HepG2 (cell line): Measurements from ENCODE around the gene MXRA7. TPM values are rescaled to one million over a fixed set of nuclear protein-coding genes. Genes with fewer than 3 reads are reported as not detected.
A peak's percentile ranks its signal among the peaks of the same experiment; 100 is the strongest.

Experiments
- AGO1 ChIP-seq: fragments of 200-400 bp; formaldehyde crosslinking; IDR thresholded peaks from 2 replicates; pipeline ENCODE4 v1.6.1; 2017; ENCODE audit warnings: mild to moderate bottlenecking, low read depth, low read length, moderate library complexity; ENCODE audit not compliant: poor library complexity, severe bottlenecking
- CHD2 ChIP-seq: IDR thresholded peaks from 2 replicates; pipeline ENCODE4 v1.6.1; 2011; ENCODE audit warnings: low read depth, low read length, improper control_type of control experiment
- HOXA3 ChIP-seq: sonication (generic); formaldehyde crosslinking; IDR thresholded peaks from 2 replicates; pipeline ENCODE4 v1.5.0; 2020; ENCODE audit warnings: missing genetic modification reagents
- POLR2G ChIP-seq: fragments of 200-400 bp; formaldehyde crosslinking; IDR thresholded peaks from 2 replicates; pipeline ENCODE4 v1.6.1; 2018; ENCODE audit warnings: mild to moderate bottlenecking, low read depth, low read length, moderate library complexity
- SMAD1 ChIP-seq: sonication (generic); formaldehyde crosslinking; IDR thresholded peaks from 2 replicates; pipeline ENCODE4 v1.4.0; 2020; ENCODE audit warnings: missing genetic modification reagents, low read depth, mild to moderate bottlenecking, borderline replicate concordance
- ZNF235 ChIP-seq: sonication (generic); formaldehyde crosslinking; IDR thresholded peaks from 2 replicates; pipeline ENCODE4 v1.8.1; 2023; ENCODE audit warnings: mild to moderate bottlenecking, missing genetic modification reagents, borderline replicate concordance
- ZNF431 ChIP-seq: sonication (generic); formaldehyde crosslinking; IDR thresholded peaks from 2 replicates; pipeline ENCODE4 v1.9.0; 2022; ENCODE audit warnings: missing genetic modification reagents, low read depth, mild to moderate bottlenecking, borderline replicate concordance
- polyA plus RNA-seq, 8 experiments: library from polyadenylated mRNA; depleted of rRNA in 3 of 8; stranded (reverse) in 7 of 8; unstranded in 1 of 8; fragments of >200 nt; fragmentation: Illumina TruSeq in 4 of 8; extraction: Trizol in 4 of 8; gene quantifications; 2 replicates each; pipeline versions ENCODE4 v1.2.1 to v1.2.3, GENCODE V29; 2011 to 2016; ENCODE audit warnings: low read depth in 4 of 8, missing spikeins in 1 of 8, mixed read lengths in 1 of 8; ENCODE audit not compliant: insufficient read depth in 1 of 8
- total RNA-seq, 5 experiments: library from RNA; depleted of rRNA; stranded (reverse); fragments of >200 nt; fragmentation: Illumina TruSeq; extraction: Trizol; gene quantifications; 2 replicates each; pipeline ENCODE4 v1.2.3, GENCODE V29; 2016; ENCODE audit warnings: low read depth in 1 of 5
- TF ChIP-seq, protein P1 (sequence below): sonication (generic); formaldehyde crosslinking; IDR thresholded peaks from 2 replicates; pipeline ENCODE4 v1.5.1; 2020; ENCODE audit warnings: mild to moderate bottlenecking, moderate library complexity, missing genetic modification reagents
- TF ChIP-seq, protein P2 (sequence below): sonication (generic); formaldehyde crosslinking; IDR thresholded peaks from 2 replicates; pipeline ENCODE4 v1.9.0; 2021; ENCODE audit warnings: missing genetic modification reagents, mild to moderate bottlenecking, borderline replicate concordance
- TF ChIP-seq, protein P3 (sequence below): sonication (generic); formaldehyde crosslinking; IDR thresholded peaks from 2 replicates; pipeline ENCODE4 v1.8.1; 2023; ENCODE audit warnings: mild to moderate bottlenecking, missing genetic modification reagents, borderline replicate concordance
- TF ChIP-seq, protein P4 (sequence below): sonication (generic); formaldehyde crosslinking; IDR thresholded peaks from 2 replicates; pipeline ENCODE4 v1.9.0; 2022; ENCODE audit warnings: low read depth, missing genetic modification reagents
- TF ChIP-seq, protein P5 (sequence below): sonication (generic); formaldehyde crosslinking; conservative IDR thresholded peaks from 2 replicates; pipeline ENCODE4 v1.4.0; 2020; ENCODE audit warnings: missing genetic modification reagents
- TF ChIP-seq, protein P6 (sequence below): sonication (generic); formaldehyde crosslinking; IDR thresholded peaks from 2 replicates; pipeline ENCODE4 v1.4.0; 2020; ENCODE audit warnings: low read depth, mild to moderate bottlenecking, missing genetic modification reagents
- TF ChIP-seq, protein P7 (sequence below): sonication (generic); formaldehyde crosslinking; IDR thresholded peaks from 2 replicates; pipeline ENCODE4 v1.4.0; 2020; ENCODE audit warnings: missing genetic modification reagents

Gene MXRA7
- total and polyA plus RNA-seq, 2 of the 13 experiments (the other 11 are each of a cell fraction or from before 2014, with no cell fraction given) = 44.8 to 112 TPM

DNA sequence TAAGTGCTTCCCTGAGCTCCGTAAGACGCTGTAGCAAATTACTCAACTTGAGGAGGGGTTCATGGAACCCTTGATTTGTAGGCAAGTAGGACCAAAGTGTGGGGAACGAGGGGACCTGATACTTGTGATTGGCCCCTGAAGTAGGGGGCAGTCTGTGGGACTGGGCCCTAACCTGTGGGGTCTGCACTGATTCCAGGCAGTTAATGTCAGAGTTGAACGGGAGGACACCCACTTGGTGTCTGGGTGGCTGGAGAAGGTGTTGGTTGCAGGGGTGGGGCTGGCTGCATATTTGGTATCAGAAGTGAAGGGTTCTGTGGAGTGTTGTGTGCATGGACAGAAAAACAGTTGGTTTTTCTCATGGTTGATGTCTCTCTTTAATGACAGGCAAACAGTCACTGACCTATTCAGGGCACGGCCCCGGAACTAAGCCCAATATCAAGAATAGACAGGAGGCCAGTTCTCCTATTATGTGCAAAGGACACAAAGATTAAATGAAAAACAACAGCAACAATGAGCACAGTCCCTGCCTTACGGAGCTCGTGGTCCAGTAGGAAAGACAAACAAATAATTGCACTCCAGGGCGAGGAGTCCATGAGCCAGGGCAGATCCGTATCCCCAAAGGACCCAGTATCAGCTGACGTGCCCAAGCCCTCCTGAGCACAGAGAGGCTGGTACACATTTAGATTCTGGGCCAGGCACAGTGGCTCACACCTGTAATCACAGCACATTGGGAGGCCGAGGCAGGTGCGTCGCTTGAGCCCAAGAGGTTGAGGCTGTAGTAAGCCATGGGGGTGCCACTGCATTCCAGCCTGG, 19.2 kb downstream of the MXRA7 start (continued):
- TF ChIP-seq, protein P1, sequence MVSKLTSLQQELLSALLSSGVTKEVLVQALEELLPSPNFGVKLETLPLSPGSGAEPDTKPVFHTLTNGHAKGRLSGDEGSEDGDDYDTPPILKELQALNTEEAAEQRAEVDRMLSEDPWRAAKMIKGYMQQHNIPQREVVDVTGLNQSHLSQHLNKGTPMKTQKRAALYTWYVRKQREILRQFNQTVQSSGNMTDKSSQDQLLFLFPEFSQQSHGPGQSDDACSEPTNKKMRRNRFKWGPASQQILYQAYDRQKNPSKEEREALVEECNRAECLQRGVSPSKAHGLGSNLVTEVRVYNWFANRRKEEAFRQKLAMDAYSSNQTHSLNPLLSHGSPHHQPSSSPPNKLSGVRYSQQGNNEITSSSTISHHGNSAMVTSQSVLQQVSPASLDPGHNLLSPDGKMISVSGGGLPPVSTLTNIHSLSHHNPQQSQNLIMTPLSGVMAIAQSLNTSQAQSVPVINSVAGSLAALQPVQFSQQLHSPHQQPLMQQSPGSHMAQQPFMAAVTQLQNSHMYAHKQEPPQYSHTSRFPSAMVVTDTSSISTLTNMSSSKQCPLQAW (CRISPR knock-in tag) = peak; percentile 83
- TF ChIP-seq, protein P2, sequence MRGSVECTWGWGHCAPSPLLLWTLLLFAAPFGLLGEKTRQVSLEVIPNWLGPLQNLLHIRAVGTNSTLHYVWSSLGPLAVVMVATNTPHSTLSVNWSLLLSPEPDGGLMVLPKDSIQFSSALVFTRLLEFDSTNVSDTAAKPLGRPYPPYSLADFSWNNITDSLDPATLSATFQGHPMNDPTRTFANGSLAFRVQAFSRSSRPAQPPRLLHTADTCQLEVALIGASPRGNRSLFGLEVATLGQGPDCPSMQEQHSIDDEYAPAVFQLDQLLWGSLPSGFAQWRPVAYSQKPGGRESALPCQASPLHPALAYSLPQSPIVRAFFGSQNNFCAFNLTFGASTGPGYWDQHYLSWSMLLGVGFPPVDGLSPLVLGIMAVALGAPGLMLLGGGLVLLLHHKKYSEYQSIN (CRISPR knock-in tag) = no peak
- TF ChIP-seq CHD2 (no peak), ZNF431 (CRISPR knock-in tag) (peak; percentile 74; the same call in 1 of the 2 replicates), AGO1 (no peak), SMAD1 (CRISPR knock-in tag) (no peak), POLR2G (no peak), ZNF235 (CRISPR knock-in tag) (no peak), HOXA3 (CRISPR knock-in tag) (peak; percentile 81; the same call in 1 of the 2 replicates)
- TF ChIP-seq, protein P3, sequence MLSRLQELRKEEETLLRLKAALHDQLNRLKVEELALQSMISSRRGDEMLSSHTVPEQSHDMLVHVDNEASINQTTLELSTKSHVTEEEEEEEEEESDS (CRISPR knock-in tag) = no peak
- TF ChIP-seq, protein P4, sequence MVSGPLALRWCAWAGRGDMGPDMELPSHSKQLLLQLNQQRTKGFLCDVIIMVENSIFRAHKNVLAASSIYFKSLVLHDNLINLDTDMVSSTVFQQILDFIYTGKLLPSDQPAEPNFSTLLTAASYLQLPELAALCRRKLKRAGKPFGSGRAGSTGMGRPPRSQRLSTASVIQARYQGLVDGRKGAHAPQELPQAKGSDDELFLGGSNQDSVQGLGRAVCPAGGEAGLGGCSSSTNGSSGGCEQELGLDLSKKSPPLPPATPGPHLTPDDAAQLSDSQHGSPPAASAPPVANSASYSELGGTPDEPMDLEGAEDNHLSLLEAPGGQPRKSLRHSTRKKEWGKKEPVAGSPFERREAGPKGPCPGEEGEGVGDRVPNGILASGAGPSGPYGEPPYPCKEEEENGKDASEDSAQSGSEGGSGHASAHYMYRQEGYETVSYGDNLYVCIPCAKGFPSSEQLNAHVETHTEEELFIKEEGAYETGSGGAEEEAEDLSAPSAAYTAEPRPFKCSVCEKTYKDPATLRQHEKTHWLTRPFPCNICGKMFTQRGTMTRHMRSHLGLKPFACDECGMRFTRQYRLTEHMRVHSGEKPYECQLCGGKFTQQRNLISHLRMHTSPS (CRISPR knock-in tag) = peak; percentile 76
- TF ChIP-seq, protein P5, sequence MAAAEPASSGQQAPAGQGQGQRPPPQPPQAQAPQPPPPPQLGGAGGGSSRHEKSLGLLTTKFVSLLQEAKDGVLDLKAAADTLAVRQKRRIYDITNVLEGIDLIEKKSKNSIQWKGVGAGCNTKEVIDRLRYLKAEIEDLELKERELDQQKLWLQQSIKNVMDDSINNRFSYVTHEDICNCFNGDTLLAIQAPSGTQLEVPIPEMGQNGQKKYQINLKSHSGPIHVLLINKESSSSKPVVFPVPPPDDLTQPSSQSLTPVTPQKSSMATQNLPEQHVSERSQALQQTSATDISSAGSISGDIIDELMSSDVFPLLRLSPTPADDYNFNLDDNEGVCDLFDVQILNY (CRISPR knock-in tag) = no peak
- TF ChIP-seq, protein P6, sequence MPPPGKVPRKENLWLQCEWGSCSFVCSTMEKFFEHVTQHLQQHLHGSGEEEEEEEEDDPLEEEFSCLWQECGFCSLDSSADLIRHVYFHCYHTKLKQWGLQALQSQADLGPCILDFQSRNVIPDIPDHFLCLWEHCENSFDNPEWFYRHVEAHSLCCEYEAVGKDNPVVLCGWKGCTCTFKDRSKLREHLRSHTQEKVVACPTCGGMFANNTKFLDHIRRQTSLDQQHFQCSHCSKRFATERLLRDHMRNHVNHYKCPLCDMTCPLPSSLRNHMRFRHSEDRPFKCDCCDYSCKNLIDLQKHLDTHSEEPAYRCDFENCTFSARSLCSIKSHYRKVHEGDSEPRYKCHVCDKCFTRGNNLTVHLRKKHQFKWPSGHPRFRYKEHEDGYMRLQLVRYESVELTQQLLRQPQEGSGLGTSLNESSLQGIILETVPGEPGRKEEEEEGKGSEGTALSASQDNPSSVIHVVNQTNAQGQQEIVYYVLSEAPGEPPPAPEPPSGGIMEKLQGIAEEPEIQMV (CRISPR knock-in tag) = no peak
- TF ChIP-seq, protein P7, sequence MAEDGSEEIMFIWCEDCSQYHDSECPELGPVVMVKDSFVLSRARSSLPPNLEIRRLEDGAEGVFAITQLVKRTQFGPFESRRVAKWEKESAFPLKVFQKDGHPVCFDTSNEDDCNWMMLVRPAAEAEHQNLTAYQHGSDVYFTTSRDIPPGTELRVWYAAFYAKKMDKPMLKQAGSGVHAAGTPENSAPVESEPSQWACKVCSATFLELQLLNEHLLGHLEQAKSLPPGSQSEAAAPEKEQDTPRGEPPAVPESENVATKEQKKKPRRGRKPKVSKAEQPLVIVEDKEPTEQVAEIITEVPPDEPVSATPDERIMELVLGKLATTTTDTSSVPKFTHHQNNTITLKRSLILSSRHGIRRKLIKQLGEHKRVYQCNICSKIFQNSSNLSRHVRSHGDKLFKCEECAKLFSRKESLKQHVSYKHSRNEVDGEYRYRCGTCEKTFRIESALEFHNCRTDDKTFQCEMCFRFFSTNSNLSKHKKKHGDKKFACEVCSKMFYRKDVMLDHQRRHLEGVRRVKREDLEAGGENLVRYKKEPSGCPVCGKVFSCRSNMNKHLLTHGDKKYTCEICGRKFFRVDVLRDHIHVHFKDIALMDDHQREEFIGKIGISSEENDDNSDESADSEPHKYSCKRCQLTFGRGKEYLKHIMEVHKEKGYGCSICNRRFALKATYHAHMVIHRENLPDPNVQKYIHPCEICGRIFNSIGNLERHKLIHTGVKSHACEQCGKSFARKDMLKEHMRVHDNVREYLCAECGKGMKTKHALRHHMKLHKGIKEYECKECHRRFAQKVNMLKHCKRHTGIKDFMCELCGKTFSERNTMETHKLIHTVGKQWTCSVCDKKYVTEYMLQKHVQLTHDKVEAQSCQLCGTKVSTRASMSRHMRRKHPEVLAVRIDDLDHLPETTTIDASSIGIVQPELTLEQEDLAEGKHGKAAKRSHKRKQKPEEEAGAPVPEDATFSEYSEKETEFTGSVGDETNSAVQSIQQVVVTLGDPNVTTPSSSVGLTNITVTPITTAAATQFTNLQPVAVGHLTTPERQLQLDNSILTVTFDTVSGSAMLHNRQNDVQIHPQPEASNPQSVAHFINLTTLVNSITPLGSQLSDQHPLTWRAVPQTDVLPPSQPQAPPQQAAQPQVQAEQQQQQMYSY (CRISPR knock-in tag) = no peak
